Fibroblast of pulmonary artery (primary cell): Measurements from ENCODE around the gene TCEANC2.
A peak's percentile ranks its signal among the peaks of the same experiment; 100 is the strongest.

Experiments used
- DNase-seq: peaks from one replicate; pipeline ENCODE4 v3.0.0-alpha.2; 2010; ENCODE audit warnings: low read depth
- H3K4me3 ChIP-seq: replicated peaks from 2 replicates; pipeline ENCODE4 v1.5.1; 2011; ENCODE audit warnings: low read depth, mild to moderate bottlenecking, control low read depth, low read length, moderate library complexity
- TF ChIP-seq, protein P1 (sequence below): IDR thresholded peaks from 2 replicates; pipeline ENCODE4 v1.5.1; 2011; ENCODE audit warnings: mild to moderate bottlenecking, control low read depth, low read length, inconsistent platforms; ENCODE audit errors: missing control alignments

TCEANC2 gene

DNA sequence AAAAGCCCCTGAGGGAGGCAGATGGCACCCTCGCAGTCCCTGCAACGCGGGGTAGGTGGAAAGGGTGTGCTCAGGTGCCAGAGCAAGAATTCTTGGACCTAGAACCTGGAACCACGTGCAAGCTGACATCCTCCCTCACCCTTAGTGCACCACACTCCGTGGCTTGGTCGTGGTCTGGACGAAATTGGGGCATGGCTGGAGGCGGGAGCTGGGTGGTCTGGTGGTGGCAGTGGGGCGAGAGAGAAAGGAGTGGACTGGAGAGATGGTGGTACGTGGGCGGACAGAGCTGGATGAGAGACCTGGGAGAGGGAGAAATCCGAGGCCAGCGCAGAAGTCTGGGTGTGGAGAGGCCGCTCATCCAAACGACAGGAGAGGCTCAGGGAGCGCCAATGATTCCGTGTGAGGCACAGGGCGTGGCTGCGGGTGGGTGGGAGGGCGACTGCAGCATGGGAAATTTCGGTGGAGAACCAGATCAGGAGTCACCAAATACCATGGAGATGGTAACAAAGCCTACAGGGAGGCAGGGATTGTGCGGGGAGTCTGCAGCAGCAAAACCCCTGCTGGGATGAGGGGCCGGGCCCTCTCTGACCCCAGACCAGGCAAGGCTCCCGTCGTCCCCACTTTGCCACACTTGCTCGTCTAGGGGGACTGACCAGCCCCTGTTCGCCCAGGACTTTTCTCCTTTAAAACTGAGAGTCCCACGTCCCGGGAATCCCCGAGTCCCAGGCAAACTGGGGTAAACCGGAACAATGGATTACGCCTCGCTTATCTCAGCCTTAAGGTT lies 67.5 kb downstream of the TCEANC2 start:
- H3K4me3 ChIP-seq = peak overlapping the region; percentile 13
- DNase-seq = no peak
- TF ChIP-seq, protein P1, sequence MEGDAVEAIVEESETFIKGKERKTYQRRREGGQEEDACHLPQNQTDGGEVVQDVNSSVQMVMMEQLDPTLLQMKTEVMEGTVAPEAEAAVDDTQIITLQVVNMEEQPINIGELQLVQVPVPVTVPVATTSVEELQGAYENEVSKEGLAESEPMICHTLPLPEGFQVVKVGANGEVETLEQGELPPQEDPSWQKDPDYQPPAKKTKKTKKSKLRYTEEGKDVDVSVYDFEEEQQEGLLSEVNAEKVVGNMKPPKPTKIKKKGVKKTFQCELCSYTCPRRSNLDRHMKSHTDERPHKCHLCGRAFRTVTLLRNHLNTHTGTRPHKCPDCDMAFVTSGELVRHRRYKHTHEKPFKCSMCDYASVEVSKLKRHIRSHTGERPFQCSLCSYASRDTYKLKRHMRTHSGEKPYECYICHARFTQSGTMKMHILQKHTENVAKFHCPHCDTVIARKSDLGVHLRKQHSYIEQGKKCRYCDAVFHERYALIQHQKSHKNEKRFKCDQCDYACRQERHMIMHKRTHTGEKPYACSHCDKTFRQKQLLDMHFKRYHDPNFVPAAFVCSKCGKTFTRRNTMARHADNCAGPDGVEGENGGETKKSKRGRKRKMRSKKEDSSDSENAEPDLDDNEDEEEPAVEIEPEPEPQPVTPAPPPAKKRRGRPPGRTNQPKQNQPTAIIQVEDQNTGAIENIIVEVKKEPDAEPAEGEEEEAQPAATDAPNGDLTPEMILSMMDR = no peak

DNA sequence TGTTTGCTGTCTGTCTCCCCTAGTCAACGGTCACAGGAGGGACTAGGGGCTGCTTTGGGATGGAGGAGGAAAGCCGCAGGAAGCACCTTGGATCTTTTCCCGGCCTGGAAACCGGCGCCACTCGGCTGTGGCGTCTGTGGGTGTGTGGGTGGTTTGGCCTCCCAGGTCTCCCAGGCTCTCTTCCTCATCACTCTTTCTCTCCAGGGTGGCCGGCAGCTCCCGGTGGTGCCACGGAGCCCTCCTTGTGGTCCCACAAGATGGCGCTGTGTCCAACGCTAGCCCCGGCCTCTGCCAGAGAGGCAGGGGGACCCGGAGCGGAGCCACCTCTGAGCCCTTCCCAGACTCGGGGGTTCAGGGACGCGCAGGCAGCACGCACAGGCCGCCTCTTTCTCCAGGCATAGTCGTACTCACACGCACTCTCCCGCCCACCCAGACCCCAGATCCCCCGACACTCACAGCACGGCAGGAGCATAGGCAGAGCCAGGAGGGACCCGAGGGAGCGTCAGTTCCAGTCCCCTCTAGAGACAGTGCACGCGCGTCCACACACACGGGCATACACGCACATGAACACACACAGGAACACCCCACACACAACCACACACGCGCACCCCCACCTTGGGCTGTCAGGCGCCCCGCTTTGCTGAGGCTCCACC lies 68.2 kb downstream of the TCEANC2 start:
- H3K4me3 ChIP-seq = peak overlapping the region; percentile 19
- TF ChIP-seq, protein P1 = peak; percentile 76
- peak; percentile 85 for DNase-seq

DNA sequence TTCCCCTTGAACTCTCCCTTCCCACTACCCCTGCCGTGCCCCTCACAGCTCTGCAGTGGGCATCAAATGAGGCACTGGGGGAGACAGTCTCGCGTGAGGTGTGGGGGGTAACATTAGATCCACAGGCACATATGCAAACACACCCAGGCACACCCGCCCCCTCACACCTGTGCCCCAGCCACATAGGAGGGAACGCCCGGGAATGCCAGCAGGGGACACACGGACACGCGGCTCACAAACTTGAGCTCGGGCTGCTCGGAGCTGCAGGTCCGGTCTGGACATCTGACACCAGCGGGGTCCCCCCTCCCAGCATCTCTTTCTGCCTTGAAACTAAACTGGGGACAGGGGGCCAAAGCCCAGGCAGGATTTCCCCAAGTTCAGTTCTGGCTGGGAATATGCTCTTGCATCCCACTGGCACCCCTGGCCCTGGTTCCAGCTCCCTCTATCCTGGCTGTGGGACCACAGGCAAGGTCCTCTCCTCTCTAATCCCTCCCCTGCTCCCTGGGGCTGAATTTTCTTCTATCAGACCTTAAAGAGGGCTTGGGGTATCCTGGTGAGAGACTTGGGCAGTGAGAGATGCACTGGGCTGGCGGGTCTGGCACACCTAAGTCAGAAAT lies 68.8 kb downstream of the TCEANC2 start:
- TF ChIP-seq, protein P1 = no peak
- no peak overlapping the region for H3K4me3 ChIP-seq
- no peak for DNase-seq

GRCh38 chr1:54122992-54123391 lies 69.6 kb downstream of the TCEANC2 start:
- TF ChIP-seq, protein P1 = no peak
- DNase-seq = no peak

GRCh38 chr1:54124472-54124871 lies 71.1 kb downstream of the TCEANC2 start:
- no peak overlapping the region for H3K4me3 ChIP-seq
- TF ChIP-seq, protein P1 = no peak
- DNase-seq = no peak

More at GRCh38 chr1:54122992-54123391, 69.6 kb downstream of the TCEANC2 start:
- H3K4me3 ChIP-seq = no peak overlapping the region

GRCh38 chr1:54124906-54125305 lies 71.5 kb downstream of the TCEANC2 start:
- no peak overlapping the region for H3K4me3 ChIP-seq
- TF ChIP-seq, protein P1 = no peak
- DNase-seq = no peak
